DND-41 (cell line): ENCODE results near the gene FOXL1.

Experiments used
- EZH2 ChIP-seq: IDR thresholded peaks from 3 replicates; pipeline ENCODE4 v1.6.1; 2012; ENCODE audit warnings: borderline replicate concordance, low read depth, mild to moderate bottlenecking, moderate library complexity, low read length, inconsistent platforms; ENCODE audit not compliant: severe bottlenecking
- TF ChIP-seq, protein P1 (sequence below): IDR thresholded peaks from 2 replicates; pipeline ENCODE4 v1.5.1; 2012; ENCODE audit warnings: borderline replicate concordance, low read length, moderate library complexity, mild to moderate bottlenecking; ENCODE audit not compliant: poor library complexity, severe bottlenecking; ENCODE audit errors: extremely low read depth

DNA sequence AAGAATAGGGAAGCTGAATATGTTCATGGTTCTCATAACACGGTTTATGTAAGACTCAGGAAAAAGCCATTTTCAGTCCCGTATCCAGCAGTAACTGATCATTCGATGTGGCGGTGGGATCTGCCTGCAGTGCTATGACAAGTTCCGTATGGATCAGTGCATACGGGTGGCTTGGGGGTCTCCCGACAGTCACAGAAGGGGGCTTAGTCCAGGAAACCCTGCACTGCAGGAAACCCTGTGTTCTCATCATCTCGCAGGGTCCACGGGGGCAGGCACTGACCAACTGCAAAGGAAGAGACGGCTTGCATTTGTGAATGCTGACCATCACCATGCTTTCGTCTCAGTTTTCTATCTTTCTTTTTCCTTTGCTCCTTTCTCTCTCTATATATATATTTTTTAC is 31.1 kb upstream of the FOXL1 start:
- TF ChIP-seq, protein P1, sequence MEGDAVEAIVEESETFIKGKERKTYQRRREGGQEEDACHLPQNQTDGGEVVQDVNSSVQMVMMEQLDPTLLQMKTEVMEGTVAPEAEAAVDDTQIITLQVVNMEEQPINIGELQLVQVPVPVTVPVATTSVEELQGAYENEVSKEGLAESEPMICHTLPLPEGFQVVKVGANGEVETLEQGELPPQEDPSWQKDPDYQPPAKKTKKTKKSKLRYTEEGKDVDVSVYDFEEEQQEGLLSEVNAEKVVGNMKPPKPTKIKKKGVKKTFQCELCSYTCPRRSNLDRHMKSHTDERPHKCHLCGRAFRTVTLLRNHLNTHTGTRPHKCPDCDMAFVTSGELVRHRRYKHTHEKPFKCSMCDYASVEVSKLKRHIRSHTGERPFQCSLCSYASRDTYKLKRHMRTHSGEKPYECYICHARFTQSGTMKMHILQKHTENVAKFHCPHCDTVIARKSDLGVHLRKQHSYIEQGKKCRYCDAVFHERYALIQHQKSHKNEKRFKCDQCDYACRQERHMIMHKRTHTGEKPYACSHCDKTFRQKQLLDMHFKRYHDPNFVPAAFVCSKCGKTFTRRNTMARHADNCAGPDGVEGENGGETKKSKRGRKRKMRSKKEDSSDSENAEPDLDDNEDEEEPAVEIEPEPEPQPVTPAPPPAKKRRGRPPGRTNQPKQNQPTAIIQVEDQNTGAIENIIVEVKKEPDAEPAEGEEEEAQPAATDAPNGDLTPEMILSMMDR: no peak
- TF ChIP-seq EZH2: no peak
